H1 (cell line): Measurements from ENCODE around the gene COQ8A. TPM values are rescaled to one million over a fixed set of nuclear protein-coding genes. Genes with fewer than 3 reads are reported as not detected.

Experiments used
- CTCF ChIA-PET: fragments of 300-600 bp; sonication (Branson Sonifier 250); formaldehyde crosslinking; loops from one replicate; lab custom pipeline; 2021; ENCODE audit not compliant: partially characterized antibody; lab: Charles Lee
- POLR2A ChIA-PET: fragments of 300-600 bp; sonication (Branson Sonifier 250); formaldehyde crosslinking; loops from one replicate; lab custom pipeline; 2021; ENCODE audit warnings: inconsistent platforms; ENCODE audit not compliant: partially characterized antibody; lab: Charles Lee
- DNase-seq, 2 experiments: peaks; one replicate each; pipeline versions ENCODE4 v3.0.0 to v3.0.0-alpha.2; 2010 to 2022; ENCODE audit warnings: low spot score in 2 of 2, low read depth in 1 of 2, mixed read lengths in 1 of 2
- FAIRE-seq: peaks from 2 replicates; lab custom pipeline; 2011; peaks lifted over from hg19 to GRCh38; lab: Jason Lieb, UNC
- H2AFZ ChIP-seq: 2 replicates; pipeline ENCODE4 v1.8.1; 2012; ENCODE audit warnings: low read length, inconsistent platforms
- H2AK5ac ChIP-seq: 2 replicates; pipeline ENCODE4 v1.6.1; 2013; ENCODE audit warnings: low read depth, low read length
- H2BK120ac ChIP-seq: replicated peaks from 2 replicates; pipeline ENCODE3; 2013; ENCODE audit warnings: low read depth, low read length, inconsistent platforms
- H2BK12ac ChIP-seq: 2 replicates; pipeline ENCODE4 v1.6.1; 2013; ENCODE audit warnings: low read depth, low read length
- H2BK15ac ChIP-seq: 2 replicates; pipeline ENCODE4 v1.6.1; 2013; ENCODE audit warnings: low read length
- H2BK20ac ChIP-seq: 2 replicates; pipeline ENCODE4 v1.6.1; 2013; ENCODE audit warnings: low read length
- H2BK5ac ChIP-seq: 2 replicates; pipeline ENCODE4 v1.6.1; 2013; ENCODE audit warnings: low read depth, low read length
- H3K14ac ChIP-seq: 2 replicates; pipeline ENCODE4 v1.6.1; 2013; ENCODE audit warnings: inconsistent platforms; ENCODE audit not compliant: insufficient read length
- H3K18ac ChIP-seq: 2 replicates; pipeline ENCODE4 v1.6.1; 2013; ENCODE audit warnings: low read length; ENCODE audit errors: extremely low read depth
- H3K23ac ChIP-seq: 2 replicates; pipeline ENCODE4 v1.6.1; 2013; ENCODE audit warnings: inconsistent platforms; ENCODE audit not compliant: insufficient read length
- H3K23me2 ChIP-seq: 2 replicates; pipeline ENCODE4 v1.6.1; 2013; ENCODE audit warnings: low read depth, low read length
- H3K27ac ChIP-seq: 2 replicates; pipeline ENCODE4 v1.6.1; 2011; ENCODE audit warnings: low read depth, low read length, inconsistent platforms
- H3K27me3 ChIP-seq, 4 experiments: replicated peaks in 1 of 4; 1 replicate in 1 of 4; 2 replicates in 3 of 4; pipeline versions ENCODE4 v1.6.1 to v1.8.1; 2011 to 2013; ENCODE audit warnings: low read length in 3 of 4, mild to moderate bottlenecking in 3 of 4, inconsistent platforms in 2 of 4, mixed read lengths in 2 of 4, moderate library complexity in 1 of 4; ENCODE audit not compliant: control insufficient read depth in 3 of 4, insufficient read depth in 3 of 4; ENCODE audit errors: extremely low read depth in 1 of 4
- H3K36me3 ChIP-seq, 4 experiments: 2 replicates each; pipeline versions ENCODE4 v1.6.1 to v1.8.1; 2011 to 2013; ENCODE audit warnings: mild to moderate bottlenecking in 4 of 4, low read length in 3 of 4, moderate library complexity in 2 of 4, control low read depth in 1 of 4, inconsistent platforms in 1 of 4; ENCODE audit not compliant: insufficient read depth in 4 of 4, control insufficient read depth in 2 of 4
- H3K4ac ChIP-seq: replicated peaks from 2 replicates; pipeline ENCODE3; 2013; ENCODE audit warnings: low read length, low read depth, mixed read lengths, inconsistent platforms; ENCODE audit not compliant: insufficient read length
- H3K4me1 ChIP-seq, 4 experiments: replicated peaks in 1 of 4; 1 replicate in 1 of 4; 2 replicates in 3 of 4; pipeline versions ENCODE4 v1.6.1 to v1.8.1; 2011 to 2013; ENCODE audit warnings: low read length in 3 of 4, inconsistent platforms in 2 of 4, mixed read lengths in 1 of 4; ENCODE audit not compliant: insufficient read depth in 4 of 4, control insufficient read depth in 3 of 4
- H3K4me2 ChIP-seq, 2 experiments: 2 replicates each; pipeline versions ENCODE4 v1.6.1 to v1.8.1; 2011 to 2013; ENCODE audit warnings: low read depth in 2 of 2, low read length in 2 of 2, control low read depth in 1 of 2, inconsistent platforms in 1 of 2, mild to moderate bottlenecking in 1 of 2; ENCODE audit not compliant: insufficient read depth in 1 of 2
- H3K4me3 ChIP-seq, 4 experiments: fragments of 200-600, 300-600 bp in 1 of 4; sonication (generic), shearing (Covaris generic), sonication (Bioruptor Twin) in 1 of 4; 2 replicates each; pipeline versions ENCODE4 v1.5.1 to v1.8.1; 2011 to 2016; ENCODE audit warnings: low read length in 4 of 4, low read depth in 3 of 4, control low read depth in 2 of 4, inconsistent platforms in 2 of 4, mild to moderate bottlenecking in 2 of 4, mixed read lengths in 1 of 4, moderate library complexity in 1 of 4; ENCODE audit not compliant: insufficient read depth in 2 of 4; ENCODE audit errors: extremely low read depth in 1 of 4
- H3K56ac ChIP-seq: replicated peaks from 2 replicates; pipeline ENCODE3; 2013; ENCODE audit warnings: low read depth, mild to moderate bottlenecking, mixed read lengths, low read length, inconsistent platforms; ENCODE audit not compliant: insufficient read length
- H3K79me1 ChIP-seq: 2 replicates; pipeline ENCODE4 v1.6.1; 2013; ENCODE audit warnings: low read depth, low read length, control low read depth
- H3K79me2 ChIP-seq, 2 experiments: 2 replicates each; pipeline versions ENCODE4 v1.6.1 to v1.8.1; 2012 to 2013; ENCODE audit warnings: low read length in 2 of 2, mild to moderate bottlenecking in 2 of 2, inconsistent platforms in 1 of 2; ENCODE audit not compliant: insufficient read depth in 2 of 2, control insufficient read depth in 1 of 2
- H3K9ac ChIP-seq, 4 experiments: replicated peaks in 1 of 4; 1 replicate in 1 of 4; 2 replicates in 3 of 4; pipeline versions ENCODE4 v1.6.1 to v1.8.1; 2011 to 2013; ENCODE audit warnings: low read depth in 3 of 4, low read length in 3 of 4, control low read depth in 2 of 4, mild to moderate bottlenecking in 2 of 4, moderate library complexity in 2 of 4, inconsistent platforms in 1 of 4; ENCODE audit errors: extremely low read depth in 1 of 4
- H3K9me3 ChIP-seq, 2 experiments: 2 replicates each; pipeline versions ENCODE4 v1.6.1 to v1.8.1; 2012 to 2013; ENCODE audit warnings: mild to moderate bottlenecking in 2 of 2, moderate library complexity in 2 of 2, control low read depth in 1 of 2, inconsistent platforms in 1 of 2, low read depth in 1 of 2, low read length in 1 of 2, mixed read lengths in 1 of 2; ENCODE audit not compliant: insufficient read depth in 2 of 2
- H4K20me1 ChIP-seq, 2 experiments: replicated peaks in 1 of 2; 2 replicates each; pipeline versions ENCODE3 to v1.8.1; 2011 to 2013; ENCODE audit warnings: inconsistent platforms in 2 of 2, low read length in 2 of 2, mild to moderate bottlenecking in 1 of 2; ENCODE audit not compliant: insufficient read depth in 2 of 2, control insufficient read depth in 1 of 2
- H4K5ac ChIP-seq: 2 replicates; pipeline ENCODE4 v1.6.1; 2013; ENCODE audit warnings: low read length, low read depth, mixed read lengths, inconsistent platforms; ENCODE audit not compliant: insufficient read length
- H4K8ac ChIP-seq: 2 replicates; pipeline ENCODE4 v1.8.0; 2013; ENCODE audit warnings: mild to moderate bottlenecking, moderate library complexity, low read length, inconsistent platforms; ENCODE audit not compliant: insufficient read depth; ENCODE audit errors: extremely low read depth
- H4K91ac ChIP-seq: replicated peaks from 2 replicates; pipeline ENCODE3; 2013; ENCODE audit warnings: low read length, mixed read lengths, inconsistent platforms; ENCODE audit not compliant: insufficient read length
- CBX8 ChIP-seq: fragments of 300-800, 300-1000 bp; sonication (generic); IDR thresholded peaks from 2 replicates; pipeline ENCODE4 v1.7.1; 2016; ENCODE audit warnings: low read depth, low read length, borderline replicate concordance
- EP300 ChIP-seq, 2 experiments: IDR thresholded peaks; 1 replicate in 1 of 2; 2 replicates in 1 of 2; pipeline ENCODE4 v1.6.1; 2011 to 2012; ENCODE audit warnings: low read depth in 2 of 2, low read length in 2 of 2, mild to moderate bottlenecking in 2 of 2, borderline replicate concordance in 1 of 2, inconsistent platforms in 1 of 2, moderate library complexity in 1 of 2
- EZH2 ChIP-seq: fragments of 200-600 bp; sonication (generic); IDR thresholded peaks from 2 replicates; pipeline ENCODE4 v1.7.1; 2012; ENCODE audit warnings: low read depth, mild to moderate bottlenecking, moderate library complexity, low read length, inconsistent platforms; ENCODE audit not compliant: severe bottlenecking
- FOSL1 ChIP-seq: IDR thresholded peaks from 2 replicates; pipeline ENCODE4 v1.6.1; 2011; ENCODE audit warnings: mild to moderate bottlenecking, low read depth, low read length, moderate library complexity; ENCODE audit not compliant: insufficient read depth
- GABPA ChIP-seq: IDR thresholded peaks from 2 replicates; pipeline ENCODE4 v1.6.1; 2011; ENCODE audit warnings: mild to moderate bottlenecking, low read length, moderate library complexity, borderline replicate concordance; ENCODE audit not compliant: insufficient read depth
- MAFK ChIP-seq: IDR thresholded peaks from 2 replicates; pipeline ENCODE4 v1.6.1; 2012; ENCODE audit warnings: low read depth, mild to moderate bottlenecking, improper control_type of control experiment, low read length
- SAP30 ChIP-seq: fragments of 300-600 bp; sonication (generic); IDR thresholded peaks from 2 replicates; pipeline ENCODE4 v1.7.1; 2012; ENCODE audit warnings: low read length, moderate library complexity, mild to moderate bottlenecking, inconsistent platforms; ENCODE audit not compliant: insufficient read depth, insufficient replicate concordance
- SRF ChIP-seq: IDR thresholded peaks from 2 replicates; pipeline ENCODE4 v1.6.1; 2011; ENCODE audit warnings: mild to moderate bottlenecking, low read depth, low read length, moderate library complexity
- WGBS, 2 experiments: shearing (Covaris generic) in 1 of 2; methylation state at CpG; one replicate each; pipeline versions ENCODE4 v1.1.6 to v1.1.7; 2013 to 2015; ENCODE audit warnings: low lambda C conversion rate in 2 of 2, mixed read lengths in 2 of 2, inconsistent platforms in 1 of 2, low coverage in 1 of 2, missing lambda C conversion rate in 1 of 2; ENCODE audit not compliant: insufficient replicate concordance in 2 of 2, insufficient coverage in 1 of 2, insufficient read length in 1 of 2; ENCODE audit errors: extremely low coverage in 1 of 2, missing lambda C conversion rate in 1 of 2; 5-methylcytosine and 5-hydroxymethylcytosine counted together
- polyA plus RNA-seq, 7 experiments: library from polyadenylated mRNA; depleted of rRNA in 3 of 7; stranded (reverse) in 5 of 7; unstranded in 2 of 7; fragments of >200 nt in 5 of 7; fragments of 200-250 nt in 2 of 7; gene quantifications; 1 replicate in 5 of 7; 2 replicates in 1 of 7; 4 replicates in 1 of 7; pipeline versions ENCODE4 v1.2.1 to v1.2.3, GENCODE V29; 2011 to 2013; ENCODE audit warnings: missing spikeins in 2 of 7, mixed read lengths in 2 of 7
- total RNA-seq: library from RNA; stranded (reverse); fragmentation: NEBNext Ultra II Directional; extraction: Animal tissue kit (Norgen Biotek cat#: 25700); gene quantifications from 2 replicates; pipeline ENCODE4 v1.2.1, GENCODE V29; 2021

Gene COQ8A
- total and polyA plus RNA-seq, 2 of the 8 experiments (the other 6 are each of a cell fraction or from before 2014, with no cell fraction given) = 28.5 to 38.9 TPM

- no peaks in the 10 kb centered on the region for H3K27me3 ChIP-seq
- no peak overlapping the region for H3K4me2 ChIP-seq
- no peak overlapping the region for H3K23ac ChIP-seq
- H3K4ac ChIP-seq = no peak overlapping the region
- no peak overlapping the region for H3K18ac ChIP-seq
- H3K79me2 ChIP-seq = no peaks in the 10 kb centered on the region
- H3K4me1 ChIP-seq = no peaks in the 10 kb centered on the region
- WGBS, 2 experiments = 89% methylated on average over 2 of the region's 2 CpGs; no CpG with 5 or more reads in 1 of the 2 experiments
- no peak overlapping the region for H2BK15ac ChIP-seq
- POLR2A ChIA-PET = no interaction called here
- no peak overlapping the region for H3K27ac ChIP-seq
- no peaks in the 10 kb centered on the region for H3K79me1 ChIP-seq
- H2BK120ac ChIP-seq = no peak overlapping the region
- H4K8ac ChIP-seq = no peak overlapping the region
- DNase-seq (no peak), FAIRE-seq (no peak)
- no peak overlapping the region for H4K91ac ChIP-seq
- H3K9ac ChIP-seq = no peak overlapping the region
- CTCF ChIA-PET = no interaction called here
- no peak for TF ChIP-seq CBX8
- TF ChIP-seq EP300 (IDR thresholded peaks at IDR 0.05; ENCODE audit: borderline replicate concordance in 1 of 2, low read depth in 2 of 2, low read length in 2 of 2) = no peak
- TF ChIP-seq MAFK = no peak
- no peak for TF ChIP-seq GABPA
- no peak for TF ChIP-seq SRF
- TF ChIP-seq EZH2 = no peak
- no peak for TF ChIP-seq FOSL1
- no peak for TF ChIP-seq SAP30
- peaks cover 2% of the 10 kb centered on the region in 2 experiments for H4K20me1 ChIP-seq
- no peak overlapping the region for H3K56ac ChIP-seq
- H2AK5ac ChIP-seq = no peak overlapping the region
- no peak overlapping the region for H2BK20ac ChIP-seq
- no peak overlapping the region for H3K14ac ChIP-seq
- H3K23me2 ChIP-seq = no peaks in the 10 kb centered on the region
- H2BK12ac ChIP-seq = no peak overlapping the region
- H4K5ac ChIP-seq = no peak overlapping the region
- no peaks in the 10 kb centered on the region for H3K36me3 ChIP-seq
- H2AFZ ChIP-seq = no peak overlapping the region
- no peaks in the 10 kb centered on the region for H3K9me3 ChIP-seq
- H2BK5ac ChIP-seq = no peak overlapping the region
- H3K4me3 ChIP-seq = no peak overlapping the region
These were observed 23.6 kb upstream of the COQ8A start for GRCh38 chr1:226916497-226916896.
